IMR-90 (cell line): ENCODE results near the gene ARAP3. TPM values are rescaled to one million over a fixed set of nuclear protein-coding genes. Genes with fewer than 3 reads are reported as not detected.

ENCODE experiments used
- ATAC-seq: fragments of 200-7000 bp; cut with Tn5 transposase; 2 replicates; pipeline ENCODE4 v1.9.1; 2020; ENCODE audit warnings: low read depth, mild to moderate bottlenecking, moderate library complexity
- BruUV-seq: library from RNA; stranded (reverse); fragments of 400-500 nt; replicated peaks from 2 replicates; lab custom pipeline; 2021; lab: Mats Ljungman, UMichigan
- CTCF ChIA-PET: fragments of 300-600 bp; formaldehyde crosslinking; extraction: SDS; loops from one replicate; lab custom pipeline; 2021; ENCODE audit warnings: antibody characterized with exemption; lab: Yijun Ruan, JAX
- POLR2A ChIA-PET: fragments of 300-600 bp; sonication (Branson Sonifier 250); formaldehyde crosslinking; loops from one replicate; lab custom pipeline; 2022; ENCODE audit warnings: antibody characterized with exemption; ENCODE audit not compliant: unreplicated experiment; lab: Charles Lee
- DNase-seq: peaks from one replicate; pipeline ENCODE4 v3.0.0; 2013
- H2AFZ ChIP-seq: replicated peaks from 2 replicates; pipeline ENCODE3; 2013; ENCODE audit warnings: low read length, mild to moderate bottlenecking; ENCODE audit not compliant: poor library complexity
- H2AK5ac ChIP-seq: 2 replicates; pipeline ENCODE4 v1.6.1; 2013; ENCODE audit warnings: low read depth, low read length, inconsistent platforms
- H2AK9ac ChIP-seq: replicated peaks from 2 replicates; pipeline ENCODE3; 2013; ENCODE audit warnings: mild to moderate bottlenecking, low read depth, low read length, moderate library complexity; ENCODE audit not compliant: poor library complexity
- H2BK120ac ChIP-seq: 2 replicates; pipeline ENCODE4 v1.6.1; 2013; ENCODE audit warnings: low read depth, low read length, inconsistent platforms
- H2BK15ac ChIP-seq: 3 replicates; pipeline ENCODE4 v1.6.1; 2013; ENCODE audit warnings: low read depth, low read length, inconsistent platforms
- H2BK20ac ChIP-seq: 2 replicates; pipeline ENCODE4 v1.6.1; 2013; ENCODE audit warnings: low read depth, mild to moderate bottlenecking, inconsistent platforms, low read length, moderate library complexity
- H2BK5ac ChIP-seq: 2 replicates; pipeline ENCODE4 v1.6.1; 2013; ENCODE audit warnings: mild to moderate bottlenecking, low read depth, low read length, inconsistent platforms; ENCODE audit not compliant: poor library complexity, severe bottlenecking
- H3K14ac ChIP-seq: replicated peaks from 2 replicates; pipeline ENCODE4 v1.6.1; 2013; ENCODE audit warnings: low read depth, low read length, inconsistent platforms
- H3K18ac ChIP-seq: 2 replicates; pipeline ENCODE4 v1.6.1; 2013; ENCODE audit warnings: low read depth, low read length, control low read depth
- H3K23ac ChIP-seq: 2 replicates; pipeline ENCODE4 v1.6.1; 2013; ENCODE audit warnings: low read depth, low read length, inconsistent platforms
- H3K27ac ChIP-seq: 2 replicates; pipeline ENCODE4 v1.5.1; 2013; ENCODE audit warnings: mild to moderate bottlenecking, control low read depth, low read length; ENCODE audit not compliant: insufficient read depth
- H3K27me3 ChIP-seq: 2 replicates; pipeline ENCODE4 v1.6.1; 2013; ENCODE audit warnings: low read length; ENCODE audit not compliant: control insufficient read depth, insufficient read depth
- H3K36me3 ChIP-seq: 2 replicates; pipeline ENCODE4 v1.6.1; 2013; ENCODE audit warnings: low read length, mixed read lengths; ENCODE audit not compliant: control insufficient read depth, insufficient read depth
- H3K4ac ChIP-seq: 2 replicates; pipeline ENCODE4 v1.6.1; 2013; ENCODE audit warnings: low read depth, low read length, inconsistent platforms
- H3K4me1 ChIP-seq: 2 replicates; pipeline ENCODE4 v1.6.1; 2013; ENCODE audit warnings: low read length, mixed read lengths; ENCODE audit not compliant: control insufficient read depth, insufficient read depth
- H3K4me2 ChIP-seq: 2 replicates; pipeline ENCODE4 v1.6.1; 2013; ENCODE audit warnings: low read depth, mild to moderate bottlenecking, control low read depth, low read length, moderate library complexity
- H3K4me3 ChIP-seq: 2 replicates; pipeline ENCODE4 v1.5.1; 2013; ENCODE audit warnings: low read depth, mild to moderate bottlenecking, control low read depth, low read length, moderate library complexity; ENCODE audit not compliant: insufficient read depth
- H3K56ac ChIP-seq: 2 replicates; pipeline ENCODE4 v1.6.1; 2013; ENCODE audit warnings: low read length, inconsistent platforms; ENCODE audit not compliant: insufficient read depth; ENCODE audit errors: extremely low read depth
- H3K79me1 ChIP-seq, 2 experiments: 2 replicates each; pipeline ENCODE4 v1.6.1; 2013; ENCODE audit warnings: low read length in 2 of 2, inconsistent platforms in 1 of 2, low read depth in 1 of 2
- H3K9ac ChIP-seq: 2 replicates; pipeline ENCODE4 v1.6.1; 2013; ENCODE audit warnings: low read depth, low read length, control low read depth
- H3K9me1 ChIP-seq: 2 replicates; pipeline ENCODE4 v1.6.1; 2013; ENCODE audit warnings: low read length, inconsistent platforms; ENCODE audit not compliant: insufficient read depth
- H3K9me3 ChIP-seq: 2 replicates; pipeline ENCODE4 v1.6.1; 2013; ENCODE audit warnings: low read length; ENCODE audit not compliant: control insufficient read depth, insufficient read depth
- H4K20me1 ChIP-seq: 2 replicates; pipeline ENCODE4 v1.6.1; 2013; ENCODE audit warnings: low read length, inconsistent platforms; ENCODE audit not compliant: insufficient read depth
- H4K5ac ChIP-seq: 2 replicates; pipeline ENCODE4 v1.6.1; 2013; ENCODE audit warnings: mild to moderate bottlenecking, low read depth, low read length, control low read depth
- H4K8ac ChIP-seq, 2 experiments: 2 replicates each; pipeline ENCODE4 v1.6.1; 2013; ENCODE audit warnings: low read depth in 2 of 2, low read length in 2 of 2, control low read depth in 1 of 2, inconsistent platforms in 1 of 2
- H4K91ac ChIP-seq: 2 replicates; pipeline ENCODE4 v1.6.1; 2013; ENCODE audit warnings: low read depth, low read length, inconsistent platforms; ENCODE audit not compliant: insufficient read depth
- CEBPB ChIP-seq: IDR thresholded peaks from 2 replicates; pipeline ENCODE4 v1.6.1; 2012; ENCODE audit warnings: low read depth, low read length, improper control_type of control experiment
- CTCF ChIP-seq: conservative IDR thresholded peaks from 2 replicates; pipeline ENCODE4 v1.5.1; 2012; ENCODE audit warnings: mild to moderate bottlenecking, low read depth, low read length, improper control_type of control experiment
- NFE2L2 ChIP-seq: fragments of 150-350 bp; IDR thresholded peaks from 2 replicates; pipeline ENCODE4 v1.6.1; 2016; ENCODE audit warnings: low read depth, mild to moderate bottlenecking, low read length
- RAD21 ChIP-seq: IDR thresholded peaks from 2 replicates; pipeline ENCODE4 v1.6.1; 2012; ENCODE audit warnings: low read length, improper control_type of control experiment
- SMC3 ChIP-seq: fragments of 150-350 bp; IDR thresholded peaks from 2 replicates; pipeline ENCODE4 v1.6.1; 2016; ENCODE audit warnings: low read depth, mild to moderate bottlenecking, antibody characterized with exemption, low read length, moderate library complexity
- WGBS, 2 experiments: methylation state at CpG; one replicate each; pipeline versions ENCODE4 v1.1.5 to v1.1.7; 2013; ENCODE audit warnings: missing lambda C conversion rate in 2 of 2; ENCODE audit not compliant: insufficient read length in 1 of 2; ENCODE audit errors: extremely low coverage in 2 of 2; 5-methylcytosine and 5-hydroxymethylcytosine counted together
- dilution Hi-C: fragments of 300-500 bp; cut with HindIII; formaldehyde crosslinking; loops from one replicate; pipeline ENCODE4 v1.14.3; 2018; ENCODE audit warnings: low sequenced_read_pairs; ENCODE audit not compliant: unreplicated experiment
- in situ Hi-C: fragments of 300-500 bp; cut with MboI; formaldehyde crosslinking; loops from 3 replicates; pipeline ENCODE4 v1.14.3; 2019; ENCODE audit warnings: low sequenced_read_pairs, inconsistent platforms, mixed read lengths
- intact Hi-C: fragments of 100-400 bp; cut with micrococcal nuclease; formaldehyde crosslinking; loops from 2 replicates; pipeline ENCODE4 v1.10.0; 2022
- polyA plus RNA-seq, 3 experiments: library from polyadenylated mRNA; depleted of rRNA; stranded (reverse); fragments of >200 nt; gene quantifications; 2 replicates each; pipeline ENCODE4 v1.2.3, GENCODE V29; 2012; ENCODE audit warnings: low replicate concordance in 1 of 3
- total RNA-seq: library from RNA; depleted of rRNA; stranded (reverse); fragments of >200 nt; gene quantifications from 2 replicates; pipeline ENCODE4 v1.2.3, GENCODE V29; 2012

ARAP3 gene
- total and polyA plus RNA-seq, 2 of the 4 experiments (the other 2 are of a cell fraction): 2.2 to 6.9 TPM

- TF ChIP-seq CEBPB (no peak), SMC3 (no peak)
Observed at GRCh38 chr5:141665995-141666940, 15.8 kb downstream of the ARAP3 start (continued).

DNA sequence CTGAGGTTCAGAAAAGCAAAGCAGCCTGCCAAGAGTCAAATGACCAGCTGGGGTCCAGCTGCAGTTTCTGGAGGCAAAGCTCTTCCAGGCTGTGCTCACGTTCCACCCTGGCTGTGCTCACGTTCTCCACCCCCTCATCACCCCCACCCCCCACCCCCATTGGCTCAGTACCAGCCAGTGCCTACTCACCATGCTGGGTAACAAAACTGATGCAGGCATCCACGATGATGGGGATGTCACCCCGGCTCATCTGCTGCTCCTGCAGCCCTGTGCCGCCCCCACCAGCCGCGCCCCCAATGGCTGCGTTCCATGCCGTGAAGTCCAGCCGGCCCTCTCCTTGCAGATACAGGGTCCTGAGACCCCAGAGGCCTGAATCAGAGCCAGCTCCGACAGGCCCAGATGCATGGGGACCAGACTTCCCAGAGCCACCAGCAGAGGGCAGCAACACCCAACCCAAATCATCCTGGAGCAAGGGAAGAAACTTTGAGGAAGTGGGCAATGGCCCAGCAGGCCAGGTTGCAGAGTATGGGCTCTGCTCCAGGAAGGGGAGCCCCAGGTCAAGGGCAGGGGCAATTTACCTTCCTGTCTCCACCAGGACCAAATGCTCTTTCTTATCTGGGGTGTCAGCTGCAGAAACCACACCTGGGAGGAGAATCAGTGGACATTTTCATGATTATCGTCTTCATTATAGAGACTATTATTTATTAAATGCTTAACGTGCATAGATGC lies 17.1 kb downstream of the ARAP3 start:
- no TSS peak for BruUV-seq
- H3K14ac ChIP-seq: no peak overlapping the region
- H3K36me3 ChIP-seq: peaks cover 14% of the 10 kb centered on the region
- DNase-seq (peak; percentile 58), ATAC-seq (peak; percentile 93)
- no peak overlapping the region for H3K27ac ChIP-seq
- WGBS, 2 experiments: 68% methylated on average over 3 of the region's 13 CpGs; no CpG with 5 or more reads in 1 of the 2 experiments
- no peaks in the 10 kb centered on the region for H3K79me1 ChIP-seq
- no peaks in the 10 kb centered on the region for H4K20me1 ChIP-seq
- H3K9me3 ChIP-seq: no peaks in the 10 kb centered on the region
- H3K27me3 ChIP-seq: no peaks in the 10 kb centered on the region
- ChIA-PET POLR2A (no interaction called here), CTCF (interaction anchor here (0.6 to 1.3 kb wide), 6 partner anchors 12 to 1560 kb away, joined by 3 to 5 read pairs (median 4); partner anchors contain the start of gene ARAP3)
- in situ Hi-C loops: no loop called here
- H2AK9ac ChIP-seq: no peak overlapping the region
- no peak overlapping the region for H3K4me2 ChIP-seq
- H3K23ac ChIP-seq: no peak overlapping the region
- no peak overlapping the region for H2BK5ac ChIP-seq
- no peak overlapping the region for H2BK15ac ChIP-seq
- H3K4me1 ChIP-seq: no peaks in the 10 kb centered on the region
- TF ChIP-seq RAD21: peak; percentile 83
- peak; percentile 62 for TF ChIP-seq SMC3
- TF ChIP-seq NFE2L2: no peak
- peak; percentile 88 for TF ChIP-seq CTCF
- no peak overlapping the region for H3K4me3 ChIP-seq
- intact Hi-C loops: loop anchor here (1.0 to 2.0 kb wide), 4 partner anchors 27 to 295 kb away; no protein-coding TSS in a partner anchor
- H4K8ac ChIP-seq: no peak overlapping the region
- no peak overlapping the region for H2AK5ac ChIP-seq
- H4K91ac ChIP-seq: no peak overlapping the region
- dilution Hi-C loops: no loop called here
- H3K9me1 ChIP-seq: no peaks in the 10 kb centered on the region
- H3K56ac ChIP-seq: no peak overlapping the region
- H3K18ac ChIP-seq: no peak overlapping the region
- H3K4ac ChIP-seq: no peak overlapping the region
- H2BK20ac ChIP-seq: no peak overlapping the region
- no peak overlapping the region for H4K5ac ChIP-seq
- H2BK120ac ChIP-seq: no peak overlapping the region
- no peak overlapping the region for H3K9ac ChIP-seq
- peak overlapping the region; percentile 16 for H2AFZ ChIP-seq
